ENCODE measurements around the gene HIF3A. TPM values are rescaled to one million over a fixed set of nuclear protein-coding genes. Genes with fewer than 3 reads are reported as not detected.

The HIF3A gene
- total and polyA plus RNA-seq, 2 of the 4 experiments (the other 2 are of a cell fraction): 0.02 TPM; not detected in 1

GRCh38 chr19:46299695-46300094 is 2.9 kb downstream of the HIF3A start:
- H4K8ac ChIP-seq (ENCODE audit: low read depth in 2 of 2, low read length in 2 of 2): no peak overlapping the region
- peaks cover 6% of the 10 kb centered on the region; the same call in 1 of the 2 replicates for H3K4me1 ChIP-seq (ENCODE audit: control insufficient read depth, insufficient read depth, low read length)
- TF ChIP-seq MAFK (IDR thresholded peaks at IDR 0.05; ENCODE audit: low read depth, low read length) (no peak), RAD21 (IDR thresholded peaks at IDR 0.05; ENCODE audit: low read length) (no peak), ELK1 (IDR thresholded peaks at IDR 0.05; ENCODE audit: borderline replicate concordance, low read depth, low read length) (no peak), MXI1 (IDR thresholded peaks at IDR 0.05; ENCODE audit: borderline replicate concordance, low read depth, low read length) (no peak), RCOR1 (IDR thresholded peaks at IDR 0.05; ENCODE audit: insufficient replicate concordance, low read length) (no peak), FOS (IDR thresholded peaks at IDR 0.05; ENCODE audit: low read depth, low read length) (no peak), MAZ (IDR thresholded peaks at IDR 0.05; ENCODE audit: borderline replicate concordance, low read depth, low read length) (no peak), CEBPB (IDR thresholded peaks at IDR 0.05; ENCODE audit: low read depth, low read length) (no peak), BHLHE40 (IDR thresholded peaks at IDR 0.05; ENCODE audit: low read depth, low read length) (no peak), POLR2A (IDR thresholded peaks at IDR 0.05; ENCODE audit: low read depth, low read length) (no peak), USF2 (IDR thresholded peaks at IDR 0.05; ENCODE audit: low read depth, low read length) (no peak)
- TF ChIP-seq, protein P1, sequence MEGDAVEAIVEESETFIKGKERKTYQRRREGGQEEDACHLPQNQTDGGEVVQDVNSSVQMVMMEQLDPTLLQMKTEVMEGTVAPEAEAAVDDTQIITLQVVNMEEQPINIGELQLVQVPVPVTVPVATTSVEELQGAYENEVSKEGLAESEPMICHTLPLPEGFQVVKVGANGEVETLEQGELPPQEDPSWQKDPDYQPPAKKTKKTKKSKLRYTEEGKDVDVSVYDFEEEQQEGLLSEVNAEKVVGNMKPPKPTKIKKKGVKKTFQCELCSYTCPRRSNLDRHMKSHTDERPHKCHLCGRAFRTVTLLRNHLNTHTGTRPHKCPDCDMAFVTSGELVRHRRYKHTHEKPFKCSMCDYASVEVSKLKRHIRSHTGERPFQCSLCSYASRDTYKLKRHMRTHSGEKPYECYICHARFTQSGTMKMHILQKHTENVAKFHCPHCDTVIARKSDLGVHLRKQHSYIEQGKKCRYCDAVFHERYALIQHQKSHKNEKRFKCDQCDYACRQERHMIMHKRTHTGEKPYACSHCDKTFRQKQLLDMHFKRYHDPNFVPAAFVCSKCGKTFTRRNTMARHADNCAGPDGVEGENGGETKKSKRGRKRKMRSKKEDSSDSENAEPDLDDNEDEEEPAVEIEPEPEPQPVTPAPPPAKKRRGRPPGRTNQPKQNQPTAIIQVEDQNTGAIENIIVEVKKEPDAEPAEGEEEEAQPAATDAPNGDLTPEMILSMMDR (conservative IDR thresholded peaks at IDR 0.05; ENCODE audit: low read depth, low read length): no peak
- dilution Hi-C loops (cut with HindIII; ENCODE audit: low sequenced_read_pairs, unreplicated experiment): no loop called here
- no peak overlapping the region for H3K27ac ChIP-seq (ENCODE audit: insufficient read depth, low read length)
- no peaks in the 10 kb centered on the region for H3K9me1 ChIP-seq (ENCODE audit: insufficient read depth, low read length)
- POLR2A ChIA-PET (ENCODE audit: unreplicated experiment): no interaction called here
- H3K4me3 ChIP-seq (ENCODE audit: insufficient read depth, low read depth, low read length): no peak overlapping the region
- peaks cover 48% of the 10 kb centered on the region for H3K27me3 ChIP-seq (ENCODE audit: control insufficient read depth, insufficient read depth, low read length)
- H2BK120ac ChIP-seq (ENCODE audit: low read depth, low read length): no peak overlapping the region
- H2AK5ac ChIP-seq (ENCODE audit: low read depth, low read length): no peak overlapping the region
- no peaks in the 10 kb centered on the region for H3K79me1 ChIP-seq (ENCODE audit: low read depth in 1 of 2, low read length in 2 of 2)
- no peak overlapping the region for H4K5ac ChIP-seq (ENCODE audit: low read depth, low read length)
- H2AFZ ChIP-seq (replicated peaks; ENCODE audit: low read length, poor library complexity): no peak overlapping the region
- ATAC-seq (ENCODE audit: low read depth) (no peak), DNase-seq (no peak)
- H2BK20ac ChIP-seq (ENCODE audit: low read depth, low read length): no peak overlapping the region
- no TSS peak for BruUV-seq (replicated peaks)
- no peak overlapping the region for H3K14ac ChIP-seq (replicated peaks; ENCODE audit: low read depth, low read length)
- no peaks in the 10 kb centered on the region for H3K36me3 ChIP-seq (ENCODE audit: control insufficient read depth, insufficient read depth, low read length)
- H3K4ac ChIP-seq (ENCODE audit: low read depth, low read length): no peak overlapping the region
- CTCF ChIA-PET: no interaction called here
- no CpG with 5 or more reads among the region's 7 CpGs for WGBS, 2 experiments (ENCODE audit: extremely low coverage in 2 of 2, insufficient read length in 1 of 2)
- H2BK5ac ChIP-seq (ENCODE audit: low read depth, low read length, poor library complexity, severe bottlenecking): no peak overlapping the region
- in situ Hi-C loops (cut with MboI; ENCODE audit: low sequenced_read_pairs): no loop called here
- intact Hi-C loops (cut with micrococcal nuclease): no loop called here
- no peak overlapping the region for H2AK9ac ChIP-seq (replicated peaks; ENCODE audit: low read depth, low read length, poor library complexity)
- no peak overlapping the region for H4K91ac ChIP-seq (ENCODE audit: insufficient read depth, low read depth, low read length)
- no peak overlapping the region for H3K4me2 ChIP-seq (ENCODE audit: low read depth, low read length)
- no peak overlapping the region for H3K23ac ChIP-seq (ENCODE audit: low read depth, low read length)
- peaks cover 6% of the 10 kb centered on the region for H3K9me3 ChIP-seq (ENCODE audit: control insufficient read depth, insufficient read depth, low read length)
- H3K9ac ChIP-seq (ENCODE audit: low read depth, low read length): no peak overlapping the region
- H3K56ac ChIP-seq (ENCODE audit: extremely low read depth, insufficient read depth, low read length): no peak overlapping the region
- no peak overlapping the region for H2BK15ac ChIP-seq (ENCODE audit: low read depth, low read length)
- H3K18ac ChIP-seq (ENCODE audit: low read depth, low read length): no peak overlapping the region
- H4K20me1 ChIP-seq (ENCODE audit: insufficient read depth, low read length): no peaks in the 10 kb centered on the region
